ENCODE results near the gene HOXC4.

HOXC4 gene

DNA sequence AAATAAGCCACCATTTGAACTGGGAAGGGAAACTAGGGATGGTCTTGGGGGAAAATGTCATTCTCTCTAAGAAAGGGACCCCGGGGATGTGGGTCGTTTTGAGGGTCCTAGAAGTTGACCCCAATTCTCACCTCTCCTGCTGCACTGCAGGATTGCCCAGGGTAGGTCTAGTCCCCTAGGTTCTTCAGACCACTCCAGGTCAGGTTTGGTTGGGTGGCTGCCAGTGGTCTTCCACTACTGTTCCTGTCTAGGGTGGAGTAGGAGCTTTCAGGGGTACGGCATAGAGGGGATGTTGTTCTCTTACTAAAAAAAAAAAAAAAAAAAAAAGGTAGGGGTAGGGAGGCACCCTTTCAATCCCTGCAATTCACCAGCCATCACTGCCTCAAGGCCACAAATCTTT, 37.6 kb upstream of the HOXC4 start:
- no peak for DNase-seq

- peak; percentile 75 for DNase-seq
These were observed 37.1 kb upstream of the HOXC4 start for GRCh38 chr12:54016478-54016964.

DNA sequence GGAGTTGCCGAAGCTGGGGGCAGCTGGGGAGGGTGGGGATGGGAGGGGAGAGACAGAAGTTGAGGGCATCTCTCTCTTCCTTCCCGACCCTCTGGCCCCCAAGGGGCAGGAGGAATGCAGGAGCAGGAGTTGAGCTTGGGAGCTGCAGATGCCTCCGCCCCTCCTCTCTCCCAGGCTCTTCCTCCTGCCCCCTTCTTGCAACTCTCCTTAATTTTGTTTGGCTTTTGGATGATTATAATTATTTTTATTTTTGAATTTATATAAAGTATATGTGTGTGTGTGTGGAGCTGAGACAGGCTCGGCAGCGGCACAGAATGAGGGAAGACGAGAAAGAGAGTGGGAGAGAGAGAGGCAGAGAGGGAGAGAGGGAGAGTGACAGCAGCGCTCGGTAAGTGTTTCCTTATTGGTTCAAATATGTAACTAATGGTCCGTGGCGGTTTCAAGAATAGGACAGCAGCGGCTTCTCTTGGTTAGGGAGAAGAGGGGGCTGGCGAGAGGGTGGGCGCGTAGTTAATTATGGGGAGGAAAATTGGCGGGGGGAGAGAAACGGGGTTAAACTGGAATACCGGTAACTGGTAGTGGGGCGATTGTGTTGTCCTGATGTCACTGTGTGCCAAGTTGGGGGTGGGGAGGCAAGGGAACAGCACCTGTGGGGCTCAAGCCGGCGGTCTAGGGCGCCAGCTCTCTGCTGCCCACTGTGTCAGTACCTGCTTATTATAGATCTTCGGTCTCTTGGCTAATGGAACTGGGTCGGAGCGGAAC, 36.4 kb upstream of the HOXC4 start:
- no peak for DNase-seq

GRCh38 chr12:54017878-54018467, 35.7 kb upstream of the HOXC4 start:
- peak; percentile 94 for DNase-seq

- DNase-seq: no peak
These were observed 35.1 kb upstream of the HOXC4 start for GRCh38 chr12:54018468-54018984.

GRCh38 chr12:54019091-54019811, 34.4 kb upstream of the HOXC4 start:
- no peak for DNase-seq

DNA sequence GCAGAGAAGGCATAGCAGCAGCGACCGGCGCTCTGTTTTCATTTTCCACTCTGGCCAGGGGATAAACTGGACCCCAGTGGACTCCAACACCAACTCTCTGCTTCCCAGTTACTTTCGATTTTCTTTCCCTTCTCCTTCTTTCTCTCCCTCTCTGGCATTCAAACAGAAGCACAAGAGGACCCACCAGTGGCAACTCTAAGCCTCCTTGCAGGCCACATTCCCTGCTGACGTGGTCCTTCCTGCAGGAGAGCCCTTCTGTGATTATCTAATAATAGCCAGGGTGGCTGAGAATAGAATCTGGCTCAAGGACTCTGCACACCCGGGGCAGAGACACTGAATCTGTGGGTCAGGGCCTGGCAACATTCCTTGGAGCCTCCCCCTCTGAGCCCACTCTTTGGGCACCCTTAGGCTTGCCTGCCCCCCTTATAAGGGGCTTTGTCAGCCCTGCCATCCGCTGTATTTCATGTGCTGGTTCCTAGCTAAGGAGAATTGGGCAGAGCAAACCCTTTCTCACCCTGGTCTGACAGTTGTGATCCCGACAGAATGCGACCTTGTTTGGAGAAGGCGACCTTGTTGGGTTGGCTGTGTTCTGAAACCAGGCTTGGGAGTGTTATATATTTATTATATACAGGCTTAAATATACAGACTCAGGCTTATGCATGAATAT, 33.6 kb upstream of the HOXC4 start:
- DNase-seq: no peak

- DNase-seq: no peak
These were observed 32.8 kb upstream of the HOXC4 start for GRCh38 chr12:54020591-54021405.

DNA sequence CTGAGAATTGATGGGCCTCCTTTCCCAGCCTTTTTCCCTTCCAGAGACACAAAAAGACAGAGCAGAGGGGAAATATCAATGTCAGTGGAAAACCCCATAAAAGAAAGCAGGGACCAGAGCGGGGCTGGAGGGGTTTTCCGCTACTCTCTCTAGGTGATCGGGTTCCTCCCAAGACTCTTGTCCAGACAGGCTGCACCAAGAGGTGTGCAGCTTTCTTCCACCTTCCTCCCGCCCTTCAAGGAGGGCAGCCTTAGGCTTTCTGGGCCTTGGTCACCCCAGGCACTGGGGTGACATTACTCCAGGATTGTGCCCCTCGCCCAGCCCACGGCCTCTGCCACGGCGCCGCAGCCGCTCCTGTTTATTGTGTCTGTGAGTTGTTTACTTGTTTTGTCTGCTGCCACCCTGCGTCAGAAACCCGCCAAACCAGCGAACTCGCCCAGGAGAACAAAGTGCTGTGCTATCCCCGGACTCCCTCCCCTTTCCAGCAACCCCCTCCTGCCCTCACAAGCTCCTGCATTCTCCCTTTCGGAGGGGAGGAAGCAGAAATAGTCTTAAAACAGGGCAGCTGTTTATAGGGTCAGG, 32.1 kb upstream of the HOXC4 start:
- DNase-seq: no peak

- no peak for DNase-seq
These were observed 30.4 kb upstream of the HOXC4 start for GRCh38 chr12:54022960-54023884.

- no peak for DNase-seq
These were observed 29.5 kb upstream of the HOXC4 start for GRCh38 chr12:54024127-54024526.

GRCh38 chr12:54024581-54025305, 28.9 kb upstream of the HOXC4 start:
- no peak for DNase-seq

DNA sequence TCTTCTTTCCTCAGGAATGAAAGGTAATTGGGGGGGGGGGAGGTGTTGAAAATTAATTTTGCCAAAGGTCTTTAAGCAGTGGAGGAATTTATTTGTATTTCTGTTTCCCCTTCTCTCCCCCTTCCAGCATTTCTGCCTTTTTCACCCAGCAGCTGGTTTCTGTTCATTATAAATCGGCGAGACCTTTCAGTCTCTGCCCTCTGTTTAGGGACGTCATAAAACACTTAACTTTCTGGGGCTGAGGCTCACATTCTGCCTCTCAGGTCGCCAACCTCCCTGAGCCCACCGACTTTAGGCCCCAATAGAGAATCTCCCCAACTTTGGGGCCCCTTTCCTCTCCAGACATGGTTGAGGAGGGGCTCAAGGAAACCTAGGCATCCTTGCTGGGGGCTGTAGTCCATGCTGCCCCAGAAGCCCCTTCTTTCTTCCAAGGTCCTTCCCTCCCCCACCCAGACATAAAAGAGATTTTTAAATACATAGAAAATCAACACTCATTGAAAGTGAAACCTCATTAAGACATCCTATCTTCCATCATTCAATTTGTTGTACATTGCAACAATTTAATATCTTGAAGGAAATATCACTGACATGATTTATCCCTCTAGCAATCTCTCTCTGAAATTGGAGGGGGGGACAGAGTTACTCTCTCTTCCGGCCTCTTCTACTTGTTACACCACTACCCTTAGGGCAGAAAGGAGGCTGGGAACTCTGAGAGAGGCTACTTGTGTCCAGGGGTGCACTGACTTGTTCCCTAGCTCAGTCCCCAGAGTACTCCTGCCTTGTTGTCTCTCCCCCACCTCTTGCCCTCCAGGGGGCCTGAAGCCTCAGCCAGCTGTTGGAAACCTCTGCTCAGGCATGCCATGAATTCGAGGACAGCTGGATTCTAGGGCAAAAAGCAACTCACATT, 27.9 kb upstream of the HOXC4 start:
- DNase-seq: no peak

DNA sequence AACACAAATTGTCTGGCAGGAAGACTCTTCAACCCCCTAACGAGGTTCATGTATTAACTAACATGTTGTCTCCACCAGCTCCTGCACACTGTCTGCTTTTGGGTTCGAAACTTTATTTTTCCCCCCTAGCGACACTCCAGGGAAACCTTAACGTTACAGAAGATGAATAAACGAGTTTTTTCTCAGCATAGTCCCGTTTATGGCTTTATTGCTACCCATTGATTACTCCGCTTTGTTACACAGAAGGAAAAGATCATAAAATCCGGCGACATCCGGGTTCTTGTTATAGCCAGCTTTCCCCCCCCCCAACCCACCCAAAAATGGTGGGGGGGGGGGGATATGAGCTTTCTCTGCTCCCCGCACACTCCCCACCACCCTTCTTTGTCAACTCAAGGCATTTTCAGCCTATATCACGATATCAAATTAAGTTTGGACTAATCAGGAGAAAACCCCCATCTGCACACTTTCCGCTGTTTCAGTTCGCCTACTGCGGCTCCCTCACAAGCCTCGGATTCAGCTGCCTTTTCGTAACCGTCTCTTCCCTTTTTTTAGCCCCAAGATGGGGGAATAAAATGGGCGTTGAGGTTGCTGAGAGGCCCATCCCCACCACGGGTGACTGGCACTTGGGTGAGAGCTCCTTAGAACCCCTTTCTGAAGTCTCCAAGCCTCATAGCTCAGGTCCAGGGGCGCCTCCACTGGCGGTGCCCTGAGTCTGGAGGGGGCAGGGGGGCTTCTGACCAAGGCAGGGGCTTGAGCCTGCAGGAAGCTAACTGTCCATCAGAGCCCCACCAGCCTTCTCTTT, 26.8 kb upstream of the HOXC4 start:
- no peak for DNase-seq

- no peak for DNase-seq
These were observed 26.2 kb upstream of the HOXC4 start for GRCh38 chr12:54027442-54027786.

GRCh38 chr12:54028314-54029201, 25.1 kb upstream of the HOXC4 start, which contains the start of gene HOXC6:
TSS of gene HOXC6 (plus strand) at chr12:54028440. CDS start at chr12:54028522, 82 bp downstream.
- DNase-seq: no peak
